DMS153 treated with DMSO at 0.1 percent for 48 hours (cell line): ENCODE measurements around the gene CENPB.

Source experiments
- DNase-seq: peaks from one replicate; lab custom pipeline; 2025; ENCODE audit not compliant: unreplicated experiment; lab: John Stamatoyannopoulos, UW

The CENPB gene

DNA sequence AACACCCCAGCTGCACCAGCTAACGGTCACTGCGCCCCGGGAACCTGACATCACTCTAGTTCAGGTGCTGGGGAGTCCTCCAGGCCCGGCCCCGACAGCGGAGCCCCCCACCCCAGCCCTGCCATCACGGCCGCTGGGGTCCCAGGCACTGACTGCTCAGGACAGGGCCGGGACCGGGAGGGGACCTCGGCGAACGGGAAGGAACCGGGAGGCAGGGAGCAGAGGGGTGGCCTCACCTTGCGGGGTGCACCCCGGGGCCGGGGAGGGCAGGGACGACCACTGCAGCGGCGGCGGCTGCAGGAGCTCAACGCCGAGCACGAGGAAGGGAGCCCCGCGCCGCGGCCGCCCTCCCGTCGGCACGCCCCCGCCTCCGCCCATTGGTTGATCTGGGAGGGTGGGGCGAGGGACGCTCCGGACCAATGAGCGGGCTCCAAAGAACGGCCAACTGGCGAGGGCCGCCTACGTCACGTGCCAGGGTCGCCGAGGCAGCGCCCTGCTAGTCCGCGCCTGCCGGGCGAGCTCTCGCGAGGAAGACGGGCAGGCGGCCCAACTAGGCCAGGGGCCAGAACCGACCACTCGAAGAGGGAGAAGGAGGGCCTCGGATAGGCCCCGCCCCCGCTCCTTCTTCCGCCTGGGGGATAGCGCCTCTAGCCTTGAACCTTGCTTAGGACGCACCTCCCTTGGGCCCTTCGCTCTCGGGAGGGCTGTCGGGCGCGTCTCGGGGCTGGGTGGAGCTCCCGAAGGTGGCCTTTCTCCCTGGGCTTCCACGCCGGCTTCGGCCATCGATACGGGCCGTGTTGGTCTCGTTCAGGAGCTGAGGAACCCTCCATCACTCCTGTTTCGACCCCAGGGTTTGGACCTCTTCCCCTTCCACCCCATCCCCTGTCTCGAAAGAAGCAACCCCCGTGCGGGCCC, 18.9 kb downstream of the CENPB start, which contains the start of gene ADISSP:
ADISSP (minus strand) TSS at position 327 of the 915 bp plus-strand sequence. CDS start 7,653 bp downstream, outside the sequence.
- DNase-seq: peak; percentile 96

GRCh38 chr20:3767110-3767426, 19.5 kb downstream of the CENPB start:
- DNase-seq: no peak

GRCh38 chr20:3766422-3767109, 20.0 kb downstream of the CENPB start:
- no peak for DNase-seq

DNA sequence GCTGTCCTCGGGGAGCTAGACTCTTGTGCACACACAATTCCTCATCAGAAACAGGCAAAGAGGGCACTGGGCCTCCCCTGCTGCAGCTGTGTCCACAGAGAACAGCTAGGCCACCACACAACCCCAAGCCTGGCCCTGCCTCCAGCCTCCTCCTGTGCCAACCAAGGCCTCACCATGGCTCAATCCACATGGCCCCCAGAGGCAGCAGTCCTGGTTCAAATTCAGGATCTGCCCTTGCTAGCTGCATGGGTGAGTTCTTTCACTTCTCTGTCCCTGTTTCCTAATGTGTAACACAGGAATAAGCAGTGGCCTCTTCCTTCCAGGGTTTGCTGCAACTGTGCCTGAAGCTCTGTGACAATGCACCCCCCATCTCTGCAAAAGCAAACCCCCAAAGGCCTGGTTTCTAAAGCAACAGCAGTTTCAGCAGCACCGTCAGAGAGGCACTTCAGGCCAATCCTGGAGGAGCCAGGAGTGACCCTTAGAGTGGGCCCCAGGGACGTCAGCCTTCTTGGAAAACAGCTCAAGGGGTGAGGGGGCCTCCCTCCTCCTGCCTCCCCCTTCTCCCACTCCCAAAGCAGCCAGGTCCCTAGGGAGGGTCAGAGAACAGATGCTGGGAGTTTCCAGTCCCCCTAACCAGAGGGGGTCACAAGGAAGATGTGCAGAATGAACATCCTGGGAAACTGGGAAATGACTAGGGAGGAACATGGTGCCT, 21.2 kb downstream of the CENPB start:
- no peak for DNase-seq

- no peak for DNase-seq
These were observed 21.9 kb downstream of the CENPB start for GRCh38 chr20:3764659-3765058.

DNA sequence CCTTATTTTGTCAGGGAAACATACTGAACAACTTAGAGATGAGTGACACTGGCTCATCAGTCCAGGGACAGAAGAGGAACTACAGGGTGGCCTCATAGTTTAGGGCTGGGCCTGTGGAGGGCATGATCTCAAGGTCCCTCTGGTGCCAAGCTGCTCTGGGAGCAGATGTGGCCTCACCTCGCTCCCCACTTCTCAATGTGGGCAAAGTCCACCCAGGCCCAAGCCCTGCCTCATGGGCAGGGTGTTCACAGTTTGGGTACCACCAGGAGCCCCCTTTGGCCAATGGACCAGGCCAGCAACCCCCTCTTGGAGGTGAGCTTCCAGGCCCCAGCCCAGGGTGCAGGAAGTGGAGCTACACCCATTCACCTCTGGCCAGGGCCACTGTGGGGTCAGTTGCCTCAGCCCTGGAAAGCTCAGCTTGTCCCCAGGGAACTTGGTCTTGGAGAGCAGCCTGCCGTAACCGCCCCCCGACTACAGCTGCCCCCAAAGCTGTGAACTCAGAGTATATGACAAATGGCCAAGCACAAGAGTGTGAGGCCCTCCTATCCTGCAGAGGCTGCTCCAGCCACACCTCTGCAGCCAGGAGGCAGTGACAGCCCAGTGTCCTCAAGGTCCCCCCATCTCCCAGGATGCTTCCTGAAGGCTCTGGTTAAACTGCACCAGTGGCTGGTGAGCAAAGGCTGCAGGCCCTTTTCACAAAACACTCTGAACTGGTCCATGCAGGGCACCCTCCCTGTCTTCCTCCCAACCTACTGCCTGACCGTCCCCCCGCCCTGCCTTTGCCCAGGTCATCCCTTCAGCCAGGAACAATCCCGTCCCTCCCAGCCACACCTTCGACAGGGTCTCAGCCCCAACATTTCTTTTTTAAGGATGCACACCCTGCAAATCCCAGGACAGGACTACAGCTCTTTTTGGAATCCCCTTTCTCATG, 22.6 kb downstream of the CENPB start:
- no peak for DNase-seq

GRCh38 chr20:3760655-3761348, 25.7 kb downstream of the CENPB start:
- DNase-seq: no peak

GRCh38 chr20:3759884-3760283, 26.7 kb downstream of the CENPB start:
- DNase-seq: no peak

DNA sequence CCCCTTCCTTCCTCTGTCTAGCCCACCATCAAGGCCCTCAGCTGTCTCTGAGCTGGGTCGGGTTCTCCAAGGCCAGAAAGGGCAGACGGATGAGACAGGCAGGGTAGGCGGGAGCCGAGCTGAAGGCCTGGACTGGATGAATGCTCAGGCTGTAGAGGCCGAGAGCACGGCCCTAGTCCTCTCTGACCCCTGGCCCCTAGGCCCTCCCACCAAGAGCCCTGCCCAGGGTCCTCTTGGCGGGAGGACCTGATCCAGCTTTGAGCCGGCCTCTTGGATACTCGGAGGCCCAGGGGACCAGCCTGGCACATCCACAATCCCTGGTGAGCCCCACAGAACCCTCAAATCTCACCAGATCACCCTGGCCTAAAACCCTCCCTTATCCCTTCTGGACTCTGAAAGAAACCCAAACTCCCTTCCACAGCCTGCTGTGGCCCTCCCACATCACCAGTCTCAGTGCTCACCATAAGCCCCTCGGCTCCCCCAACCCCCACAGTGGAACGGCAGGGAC, 27.2 kb downstream of the CENPB start:
- DNase-seq: no peak

GRCh38 chr20:3758566-3758965, 28.0 kb downstream of the CENPB start:
- no peak for DNase-seq

GRCh38 chr20:3757268-3757667, 29.3 kb downstream of the CENPB start:
- no peak for DNase-seq

- DNase-seq: no peak
These were observed 30.6 kb downstream of the CENPB start for GRCh38 chr20:3755814-3756480.

GRCh38 chr20:3755269-3755668, 31.3 kb downstream of the CENPB start:
- no peak for DNase-seq

DNA sequence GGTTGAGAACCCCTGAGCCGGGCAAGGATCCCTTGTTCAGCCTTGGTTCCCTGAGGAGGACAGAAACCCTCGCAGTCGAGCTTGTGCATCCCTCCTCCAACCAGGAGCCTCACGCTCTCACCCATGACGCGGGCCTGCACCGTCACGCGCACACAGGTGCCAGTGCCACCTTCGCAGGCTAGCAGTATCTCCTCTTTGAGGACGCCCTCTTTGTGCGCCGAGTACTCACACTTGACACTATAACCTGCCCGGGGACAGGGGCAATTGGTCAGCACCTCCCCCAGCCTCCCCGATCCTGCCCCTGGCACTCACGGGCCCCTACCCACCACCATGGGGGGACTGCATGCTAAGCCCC, 32.3 kb downstream of the CENPB start:
- DNase-seq: no peak

DNA sequence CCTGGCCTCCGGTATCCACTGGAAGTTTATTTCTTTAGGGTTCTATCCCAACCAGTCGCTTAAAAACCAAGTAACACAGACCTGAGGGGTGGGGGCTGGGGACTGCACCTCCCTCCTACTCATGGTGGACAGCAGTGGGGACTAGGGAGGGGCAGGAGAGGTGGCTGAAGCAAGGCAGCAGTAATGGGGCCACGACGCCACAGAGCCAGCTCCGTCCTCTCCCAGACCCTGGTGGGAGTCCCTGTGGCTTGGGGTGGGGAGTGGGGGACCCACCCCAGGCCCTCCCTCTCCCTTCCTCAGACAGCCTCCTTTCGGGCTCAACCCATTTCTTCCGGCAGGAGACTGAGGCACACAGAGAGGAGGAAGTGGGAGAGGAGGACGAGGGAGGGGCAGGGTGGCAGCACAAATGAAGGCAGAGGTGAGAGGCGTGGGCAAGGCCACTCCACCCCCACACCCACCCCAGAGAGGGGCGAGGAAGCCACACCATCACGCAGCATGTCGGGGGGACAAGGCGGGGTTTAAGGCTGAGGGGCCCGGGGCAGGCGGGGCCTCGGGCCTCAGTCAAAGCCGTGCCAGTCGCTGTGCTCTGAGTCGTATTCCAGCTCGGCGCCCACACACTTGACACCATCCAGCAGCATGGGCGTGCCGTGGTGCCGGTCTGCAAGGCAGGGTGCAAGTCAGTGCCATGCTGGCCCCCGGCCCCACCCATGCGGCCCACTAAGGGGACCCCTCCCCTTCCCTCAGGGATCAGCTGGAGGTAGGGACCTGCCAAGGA, 32.9 kb downstream of the CENPB start:
- no peak for DNase-seq

DNA sequence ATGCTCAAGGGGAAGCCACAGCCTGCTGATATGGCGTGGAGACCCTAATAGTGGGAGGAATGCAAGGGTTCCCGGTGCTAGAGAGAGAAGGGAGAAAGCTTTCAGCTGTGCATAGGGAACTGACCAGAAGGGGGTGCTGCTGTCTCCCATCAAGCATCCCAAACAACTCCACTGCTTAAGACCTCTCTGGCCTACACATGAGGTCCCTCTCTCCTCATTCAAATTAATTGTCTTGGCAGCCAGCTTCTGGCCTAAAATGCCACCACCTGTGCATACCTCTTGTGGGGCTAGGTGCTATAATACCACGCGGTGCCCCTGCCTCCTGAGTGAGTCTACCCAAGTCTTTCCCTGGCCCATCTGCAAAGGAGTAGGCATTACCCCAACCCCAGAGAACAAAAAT, 33.4 kb downstream of the CENPB start:
- peak; percentile 56 for DNase-seq

- DNase-seq: no peak
These were observed 34.2 kb downstream of the CENPB start for GRCh38 chr20:3752386-3752759.

DNA sequence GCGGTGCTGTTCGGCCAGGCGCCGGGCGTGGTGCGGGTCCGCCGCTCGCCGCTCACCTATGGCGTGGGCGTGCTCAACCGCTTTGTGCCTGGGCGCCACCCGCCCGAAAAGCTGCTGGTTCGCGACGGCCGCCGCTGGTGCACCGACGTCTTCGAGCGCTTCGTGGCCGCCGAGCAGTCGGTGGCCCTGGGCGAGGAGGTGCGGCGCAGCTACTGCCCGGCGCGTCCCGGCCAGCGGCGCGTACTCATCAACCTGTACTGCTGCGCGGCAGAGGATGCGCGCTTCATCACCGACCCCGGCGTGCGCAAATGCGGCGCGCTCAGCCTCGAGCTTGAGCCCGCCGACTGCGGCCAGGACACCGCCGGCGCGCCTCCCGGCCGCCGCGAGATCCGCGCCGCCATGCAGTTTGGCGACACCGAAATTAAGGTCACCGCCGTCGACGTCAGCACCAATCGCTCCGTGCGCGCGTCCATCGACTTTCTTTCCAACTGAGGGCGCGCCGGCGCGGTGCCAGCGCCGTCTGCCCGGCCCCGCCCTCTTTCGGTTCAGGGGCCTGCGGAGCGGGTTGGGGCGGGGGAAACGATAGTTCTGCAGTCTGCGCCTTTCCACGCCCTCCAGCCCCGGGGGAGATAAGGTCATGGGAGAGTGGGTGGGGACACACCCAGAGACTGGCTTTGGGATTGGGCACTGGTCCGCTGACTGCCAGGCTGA, 34.7 kb downstream of the CENPB start:
- peak; percentile 50 for DNase-seq
